K562 (cell line): Measurements from ENCODE around the gene IFT172. TPM values are rescaled to one million over a fixed set of nuclear protein-coding genes. Genes with fewer than 3 reads are reported as not detected.

ENCODE experiments used
- ATAC-seq: fragments of 200-7000 bp; cut with Tn5 transposase; 3 replicates; pipeline ENCODE4 v1.9.1; 2020; ENCODE audit warnings: moderate library complexity
- BruUV-seq: library from RNA; stranded (reverse); fragments of 400-500 nt; replicated peaks from 2 replicates; lab custom pipeline; 2021; lab: Mats Ljungman, UMichigan
- CTCF ChIA-PET: fragments of 300-600 bp; formaldehyde crosslinking; extraction: SDS; loops from one replicate; lab custom pipeline; 2021; ENCODE audit warnings: low intra/inter-chr PET ratio; lab: Yijun Ruan, JAX
- POLR2A ChIA-PET: fragments of 300-600, 350-650 bp; sonication (Branson Sonifier 250); formaldehyde crosslinking; extraction: SDS; loops from one replicate; lab custom pipeline; 2021; ENCODE audit warnings: antibody characterized with exemption, inconsistent platforms; lab: Yijun Ruan, JAX
- DNase-seq, 4 experiments: peaks; one replicate each; pipeline versions ENCODE4 v3.0.0 to v3.0.0-alpha.2; 2011 to 2018; ENCODE audit warnings: low spot score in 3 of 4, mixed read lengths in 3 of 4; ENCODE audit errors: extremely low read depth in 1 of 4
- FAIRE-seq: peaks from 2 replicates; lab custom pipeline; 2011; peaks lifted over from hg19 to GRCh38; lab: Jason Lieb, UNC
- H2AFZ ChIP-seq: 2 replicates; pipeline ENCODE4 v1.6.0; 2011; ENCODE audit warnings: low read depth, low read length, control low read depth, inconsistent platforms
- H3K27ac ChIP-seq: fragments of 200-600 bp; 3 replicates; pipeline ENCODE4 v1.8.0; 2011; ENCODE audit warnings: low read depth, mild to moderate bottlenecking, control low read depth, inconsistent platforms, low read length, moderate library complexity, mixed read lengths; ENCODE audit errors: extremely low read depth
- H3K27me3 ChIP-seq, 2 experiments: fragments of 300-600 bp in 1 of 2; 2 replicates in 1 of 2; 3 replicates in 1 of 2; pipeline versions ENCODE4 v1.6.0 to v1.8.0; 2011; ENCODE audit warnings: inconsistent platforms in 2 of 2, low read length in 2 of 2, mild to moderate bottlenecking in 1 of 2, mixed read lengths in 1 of 2, moderate library complexity in 1 of 2; ENCODE audit not compliant: control insufficient read depth in 2 of 2, insufficient read depth in 2 of 2
- H3K36me3 ChIP-seq: fragments of 300-600 bp; 3 replicates; pipeline ENCODE4 v1.8.0; 2011; ENCODE audit warnings: mild to moderate bottlenecking, low read length, inconsistent platforms; ENCODE audit not compliant: control insufficient read depth, insufficient read depth
- H3K4me1 ChIP-seq, 2 experiments: fragments of 200-600 bp in 1 of 2; replicated peaks in 1 of 2; 2 replicates in 1 of 2; 3 replicates in 1 of 2; pipeline versions ENCODE4 v1.5.1 to v1.8.0; 2011; ENCODE audit warnings: inconsistent platforms in 2 of 2, low read length in 2 of 2, mild to moderate bottlenecking in 1 of 2, mixed read lengths in 1 of 2, moderate library complexity in 1 of 2; ENCODE audit not compliant: control insufficient read depth in 2 of 2, insufficient read depth in 2 of 2
- H3K4me2 ChIP-seq: 2 replicates; pipeline ENCODE4 v1.6.1; 2011; ENCODE audit warnings: low read length, control low read depth, inconsistent platforms, mixed read lengths; ENCODE audit not compliant: insufficient read depth
- H3K4me3 ChIP-seq: fragments of 200-600 bp; sonication (generic), shearing (Covaris generic); 2 replicates; pipeline ENCODE4 v1.5.1; 2016; ENCODE audit warnings: control low read depth, inconsistent platforms
- H3K79me2 ChIP-seq: fragments of 200-600 bp; 3 replicates; pipeline ENCODE4 v1.8.0; 2011; ENCODE audit warnings: low read length, inconsistent platforms; ENCODE audit not compliant: control insufficient read depth, insufficient read depth
- H3K9ac ChIP-seq, 2 experiments: 2 replicates each; pipeline versions ENCODE4 v1.6.0 to v1.6.1; 2011; ENCODE audit warnings: low read depth in 2 of 2, low read length in 2 of 2, control low read depth in 1 of 2, inconsistent platforms in 1 of 2, mild to moderate bottlenecking in 1 of 2, mixed read lengths in 1 of 2; ENCODE audit not compliant: insufficient read depth in 1 of 2
- H3K9me1 ChIP-seq: one replicate; pipeline ENCODE4 v1.6.0; 2011; ENCODE audit warnings: inconsistent platforms, mild to moderate bottlenecking, low read length, moderate library complexity; ENCODE audit not compliant: control insufficient read depth, insufficient read depth
- H3K9me3 ChIP-seq: replicated peaks from 2 replicates; pipeline ENCODE4 v1.5.1; 2011; ENCODE audit warnings: low read depth, low read length, inconsistent platforms; ENCODE audit not compliant: control insufficient read depth, insufficient read depth
- H4K20me1 ChIP-seq: replicated peaks from 2 replicates; pipeline ENCODE4 v1.6.1; 2011; ENCODE audit warnings: low read length, inconsistent platforms, mixed read lengths; ENCODE audit not compliant: control insufficient read depth, insufficient read depth
- CBFA2T3 ChIP-seq: fragments of 450-650 bp; IDR thresholded peaks from 2 replicates; pipeline ENCODE4 v1.6.1; 2017
- ETV6 ChIP-seq, 3 experiments: fragments of 150-350 bp in 1 of 3; sonication (generic) in 1 of 3; formaldehyde crosslinking in 1 of 3; IDR thresholded peaks; 2 replicates each; pipeline versions ENCODE4 v1.6.1 to v1.8.0; 2014 to 2022; ENCODE audit warnings: borderline replicate concordance in 2 of 3, low read depth in 2 of 3, antibody characterized with exemption in 1 of 3, low read length in 1 of 3, mild to moderate bottlenecking in 1 of 3, missing genetic modification reagents in 1 of 3
- FOXP1 ChIP-seq: sonication (generic); formaldehyde crosslinking; IDR thresholded peaks from 2 replicates; pipeline ENCODE4 v1.8.0; 2022; ENCODE audit warnings: mild to moderate bottlenecking, missing genetic modification reagents
- KLF10 ChIP-seq: fragments of 250-450 bp; sonication (Bioruptor Pico); IDR thresholded peaks from 2 replicates; pipeline ENCODE4 v1.6.1; 2021; ENCODE audit warnings: matching md5 sums
- MTA2 ChIP-seq: fragments of 450-650 bp; IDR thresholded peaks from 2 replicates; pipeline ENCODE4 v1.6.1; 2016; ENCODE audit warnings: low read depth
- PCBP2 ChIP-seq: fragments of 200-400 bp; formaldehyde crosslinking; IDR thresholded peaks from 2 replicates; pipeline ENCODE4 v1.6.1; 2018; ENCODE audit warnings: low read length, low read depth, mild to moderate bottlenecking, moderate library complexity; ENCODE audit not compliant: poor library complexity, severe bottlenecking
- SIRT6 ChIP-seq: IDR thresholded peaks from one replicate; pipeline ENCODE4 v1.6.1; 2012; ENCODE audit warnings: low read depth, mild to moderate bottlenecking, control low read depth, inconsistent platforms, low read length, moderate library complexity
- SMARCB1 ChIP-seq: IDR thresholded peaks from 2 replicates; pipeline ENCODE4 v1.6.1; 2011; ENCODE audit warnings: improper control_type of control experiment, low read depth; ENCODE audit not compliant: insufficient read length
- SNIP1 ChIP-seq: fragments of 450-650 bp; IDR thresholded peaks from 2 replicates; pipeline ENCODE4 v1.7.1; 2017; ENCODE audit warnings: low read depth, mild to moderate bottlenecking
- SRSF9 ChIP-seq: fragments of 200-400 bp; formaldehyde crosslinking; IDR thresholded peaks from 2 replicates; pipeline ENCODE4 v1.6.1; 2017; ENCODE audit warnings: low read depth, low read length, borderline replicate concordance
- YY1 ChIP-seq, 3 experiments: IDR thresholded peaks; 2 replicates each; pipeline ENCODE4 v1.6.1; 2011; ENCODE audit warnings: low read length in 2 of 3, mild to moderate bottlenecking in 2 of 3, moderate library complexity in 2 of 3, borderline replicate concordance in 1 of 3, control low read depth in 1 of 3, low read depth in 1 of 3; ENCODE audit not compliant: insufficient read depth in 3 of 3, insufficient replicate concordance in 2 of 3, control insufficient read depth in 1 of 3, insufficient read length in 1 of 3; ENCODE audit errors: extremely low read depth in 1 of 3
- ZKSCAN3 ChIP-seq: fragments of 250-450 bp; sonication (Bioruptor Pico); IDR thresholded peaks from 2 replicates; pipeline ENCODE4 v1.4.0; 2020
- ZNF12 ChIP-seq: sonication (generic); formaldehyde crosslinking; IDR thresholded peaks from 2 replicates; pipeline ENCODE4 v1.4.0; 2020; ENCODE audit warnings: mild to moderate bottlenecking, missing genetic modification reagents
- ZNF830 ChIP-seq: fragments of 250-450 bp; sonication (Bioruptor Pico); IDR thresholded peaks from 2 replicates; pipeline ENCODE4 v1.5.0; 2021; ENCODE audit warnings: mild to moderate bottlenecking
- WGBS: fragments of 100-300 bp; shearing (Covaris generic); methylation state at CpG from one replicate; pipeline ENCODE4 v1.1.6; 2016; ENCODE audit warnings: low coverage, mixed read lengths; ENCODE audit not compliant: insufficient coverage; ENCODE audit errors: missing lambda C conversion rate; 5-methylcytosine and 5-hydroxymethylcytosine counted together
- in situ Hi-C: fragments of 300-500 bp; cut with MboI; formaldehyde crosslinking; loops from 4 replicates; pipeline ENCODE4 v1.15.0; 2018; ENCODE audit warnings: inconsistent platforms, mixed read lengths
- intact Hi-C: fragments of 100-400 bp; cut with micrococcal nuclease; formaldehyde crosslinking; loops from 2 replicates; pipeline ENCODE4 v1.14.2; 2022
- polyA plus RNA-seq, 8 experiments: library from polyadenylated mRNA; depleted of rRNA in 4 of 8; stranded (reverse) in 5 of 8; unstranded in 3 of 8; fragments of >200 nt; fragmentation: Nextera tagmentation in 2 of 8; fragmentation: Illumina TruSeq in 1 of 8; extraction: Ambion mirVana in 2 of 8; extraction: Trizol in 1 of 8; gene quantifications; 2 replicates each; pipeline versions ENCODE4 v1.2.1 to v1.2.3, GENCODE V29; 2011 to 2014; ENCODE audit warnings: inconsistent platforms in 1 of 8, missing spikeins in 1 of 8
- total RNA-seq, 7 experiments: library from RNA; depleted of rRNA in 6 of 7; stranded (reverse); fragments of >200 nt in 6 of 7; fragmentation: Illumina TruSeq in 2 of 7; extraction: Trizol in 2 of 7; gene quantifications; 2 replicates each; pipeline versions ENCODE4 v1.2.1 to v1.2.3, GENCODE V29; 2011 to 2021; ENCODE audit warnings: low replicate concordance in 1 of 7
- TF ChIP-seq, protein P1 (sequence below): fragments of 250-450 bp; sonication (Bioruptor Pico); IDR thresholded peaks from 2 replicates; pipeline ENCODE4 v1.4.0; 2020
- TF ChIP-seq, protein P2 (sequence below), 2 experiments: IDR thresholded peaks; 2 replicates each; pipeline ENCODE4 v1.6.1; 2011; ENCODE audit warnings: borderline replicate concordance in 1 of 2, control low read depth in 1 of 2, low read depth in 1 of 2, low read length in 1 of 2, mild to moderate bottlenecking in 1 of 2, mixed read lengths in 1 of 2, moderate library complexity in 1 of 2; ENCODE audit not compliant: insufficient read depth in 1 of 2, insufficient read length in 1 of 2, poor library complexity in 1 of 2, severe bottlenecking in 1 of 2; ENCODE audit errors: extremely low read depth in 1 of 2
- TF ChIP-seq, protein P3 (sequence below): fragments of 250-450 bp; sonication (Bioruptor Pico); IDR thresholded peaks from 2 replicates; pipeline ENCODE4 v1.8.0; 2022; ENCODE audit warnings: inconsistent platforms, mild to moderate bottlenecking, moderate library complexity, borderline replicate concordance
- TF ChIP-seq, protein P4 (sequence below): fragments of 450-650 bp; formaldehyde crosslinking; IDR thresholded peaks from 2 replicates; pipeline ENCODE4 v1.4.0; 2022; ENCODE audit warnings: mild to moderate bottlenecking, moderate library complexity

IFT172 gene
- total and polyA plus RNA-seq, 9 of the 15 experiments (the other 6 are each of a cell fraction or from before 2014, with no cell fraction given), result 5.6 to 19.1 (median 13.5) TPM

DNA sequence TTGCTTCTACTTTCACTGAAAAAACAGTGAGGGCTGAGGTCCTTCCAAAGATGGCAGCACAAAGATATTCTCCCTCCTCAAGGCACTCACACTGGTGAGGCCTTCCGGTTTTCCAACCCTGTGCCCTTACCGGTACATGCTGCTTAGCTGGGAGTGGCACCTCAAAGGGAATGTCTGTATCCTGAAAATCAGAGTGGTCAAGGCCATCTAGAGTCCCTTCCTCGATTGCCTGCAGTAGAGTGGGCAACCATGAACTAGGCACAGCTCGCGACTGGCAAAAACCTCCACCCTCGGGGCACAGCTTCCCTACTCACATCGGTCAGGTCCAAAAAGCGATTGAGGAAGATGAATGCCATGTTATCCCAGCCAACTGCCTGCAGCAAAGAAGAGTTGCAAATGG, 43.9 kb downstream of the IFT172 start:
- CTCF ChIA-PET, result no interaction called here
- no peak overlapping the region for H3K4me3 ChIP-seq
- H4K20me1 ChIP-seq, result no peaks in the 10 kb centered on the region
- intact Hi-C loops (no loop called here), in situ Hi-C loops (no loop called here)
- POLR2A ChIA-PET, result interaction anchor here (0.9 to 1.5 kb wide), 3 partner anchors 15 to 45 kb away, joined by 3 to 5 read pairs (median 5); partner anchors contain the start of gene PPM1G
- ATAC-seq (no peak), DNase-seq (no peak), FAIRE-seq (no peak)
- peaks cover 11 to 22% of the 10 kb centered on the region in 2 experiments; a peak in 4 of 5 replicates for H3K4me1 ChIP-seq
- H3K9ac ChIP-seq, result no peak overlapping the region
- BruUV-seq, result no TSS peak
- H3K27me3 ChIP-seq, result no peaks in the 10 kb centered on the region
- H3K36me3 ChIP-seq, result peaks cover 52% of the 10 kb centered on the region; the same call in 2 of the 3 replicates
- H3K9me3 ChIP-seq, result no peaks in the 10 kb centered on the region
- no peak overlapping the region for H3K27ac ChIP-seq
- H3K4me2 ChIP-seq, result no peak overlapping the region
- H2AFZ ChIP-seq, result no peak overlapping the region
- H3K9me1 ChIP-seq, result peaks cover 4% of the 10 kb centered on the region
- no peaks in the 10 kb centered on the region for H3K79me2 ChIP-seq
- WGBS, result 83% methylated on average over 8 of the region's 8 CpGs
- no peak for TF ChIP-seq KLF10 (CRISPR knock-in tag)
- TF ChIP-seq SNIP1, result no peak
- no peak for TF ChIP-seq ZNF12
- no peak for TF ChIP-seq ETV6 (IDR thresholded peaks at IDR 0.05; ENCODE audit: borderline replicate concordance in 1 of 2, low read depth in 2 of 2, low read length in 1 of 2)
- TF ChIP-seq ETV6 (CRISPR knock-in tag; IDR thresholded peaks at IDR 0.05; ENCODE audit: borderline replicate concordance), result no peak
- no peak for TF ChIP-seq ZKSCAN3 (CRISPR knock-in tag)
- TF ChIP-seq FOXP1 (CRISPR knock-in tag), result no peak
- TF ChIP-seq, protein P1, sequence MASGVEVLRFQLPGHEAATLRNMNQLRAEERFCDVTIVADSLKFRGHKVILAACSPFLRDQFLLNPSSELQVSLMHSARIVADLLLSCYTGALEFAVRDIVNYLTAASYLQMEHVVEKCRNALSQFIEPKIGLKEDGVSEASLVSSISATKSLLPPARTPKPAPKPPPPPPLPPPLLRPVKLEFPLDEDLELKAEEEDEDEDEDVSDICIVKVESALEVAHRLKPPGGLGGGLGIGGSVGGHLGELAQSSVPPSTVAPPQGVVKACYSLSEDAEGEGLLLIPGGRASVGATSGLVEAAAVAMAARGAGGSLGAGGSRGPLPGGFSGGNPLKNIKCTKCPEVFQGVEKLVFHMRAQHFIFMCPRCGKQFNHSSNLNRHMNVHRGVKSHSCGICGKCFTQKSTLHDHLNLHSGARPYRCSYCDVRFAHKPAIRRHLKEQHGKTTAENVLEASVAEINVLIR (CRISPR knock-in tag), result no peak
- TF ChIP-seq PCBP2, result no peak
- TF ChIP-seq, protein P2, sequence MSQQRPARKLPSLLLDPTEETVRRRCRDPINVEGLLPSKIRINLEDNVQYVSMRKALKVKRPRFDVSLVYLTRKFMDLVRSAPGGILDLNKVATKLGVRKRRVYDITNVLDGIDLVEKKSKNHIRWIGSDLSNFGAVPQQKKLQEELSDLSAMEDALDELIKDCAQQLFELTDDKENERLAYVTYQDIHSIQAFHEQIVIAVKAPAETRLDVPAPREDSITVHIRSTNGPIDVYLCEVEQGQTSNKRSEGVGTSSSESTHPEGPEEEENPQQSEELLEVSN (IDR thresholded peaks at IDR 0.05; ENCODE audit: borderline replicate concordance in 1 of 2, extremely low read depth in 1 of 2, insufficient read depth in 1 of 2, insufficient read length in 1 of 2, low read depth in 1 of 2, low read length in 1 of 2, poor library complexity in 1 of 2, severe bottlenecking in 1 of 2), result no peak
- no peak for TF ChIP-seq MTA2
- no peak for TF ChIP-seq CBFA2T3
- TF ChIP-seq, protein P3, sequence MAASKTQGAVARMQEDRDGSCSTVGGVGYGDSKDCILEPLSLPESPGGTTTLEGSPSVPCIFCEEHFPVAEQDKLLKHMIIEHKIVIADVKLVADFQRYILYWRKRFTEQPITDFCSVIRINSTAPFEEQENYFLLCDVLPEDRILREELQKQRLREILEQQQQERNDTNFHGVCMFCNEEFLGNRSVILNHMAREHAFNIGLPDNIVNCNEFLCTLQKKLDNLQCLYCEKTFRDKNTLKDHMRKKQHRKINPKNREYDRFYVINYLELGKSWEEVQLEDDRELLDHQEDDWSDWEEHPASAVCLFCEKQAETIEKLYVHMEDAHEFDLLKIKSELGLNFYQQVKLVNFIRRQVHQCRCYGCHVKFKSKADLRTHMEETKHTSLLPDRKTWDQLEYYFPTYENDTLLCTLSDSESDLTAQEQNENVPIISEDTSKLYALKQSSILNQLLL (CRISPR knock-in tag), result no peak
- no peak for TF ChIP-seq SMARCB1
- TF ChIP-seq SRSF9, result no peak
- TF ChIP-seq, protein P4, sequence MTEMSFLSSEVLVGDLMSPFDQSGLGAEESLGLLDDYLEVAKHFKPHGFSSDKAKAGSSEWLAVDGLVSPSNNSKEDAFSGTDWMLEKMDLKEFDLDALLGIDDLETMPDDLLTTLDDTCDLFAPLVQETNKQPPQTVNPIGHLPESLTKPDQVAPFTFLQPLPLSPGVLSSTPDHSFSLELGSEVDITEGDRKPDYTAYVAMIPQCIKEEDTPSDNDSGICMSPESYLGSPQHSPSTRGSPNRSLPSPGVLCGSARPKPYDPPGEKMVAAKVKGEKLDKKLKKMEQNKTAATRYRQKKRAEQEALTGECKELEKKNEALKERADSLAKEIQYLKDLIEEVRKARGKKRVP (CRISPR knock-in tag), result no peak
- no peak for TF ChIP-seq YY1 (IDR thresholded peaks at IDR 0.05; ENCODE audit: borderline replicate concordance in 1 of 3, control insufficient read depth in 1 of 3, extremely low read depth in 1 of 3, insufficient read depth in 3 of 3, insufficient read length in 1 of 3, insufficient replicate concordance in 2 of 3, low read depth in 1 of 3, low read length in 2 of 3)
- no peak for TF ChIP-seq ZNF830 (CRISPR knock-in tag)
- no peak for TF ChIP-seq SIRT6
